ENCODE measurements around the gene BCAN.

The BCAN gene

DNA sequence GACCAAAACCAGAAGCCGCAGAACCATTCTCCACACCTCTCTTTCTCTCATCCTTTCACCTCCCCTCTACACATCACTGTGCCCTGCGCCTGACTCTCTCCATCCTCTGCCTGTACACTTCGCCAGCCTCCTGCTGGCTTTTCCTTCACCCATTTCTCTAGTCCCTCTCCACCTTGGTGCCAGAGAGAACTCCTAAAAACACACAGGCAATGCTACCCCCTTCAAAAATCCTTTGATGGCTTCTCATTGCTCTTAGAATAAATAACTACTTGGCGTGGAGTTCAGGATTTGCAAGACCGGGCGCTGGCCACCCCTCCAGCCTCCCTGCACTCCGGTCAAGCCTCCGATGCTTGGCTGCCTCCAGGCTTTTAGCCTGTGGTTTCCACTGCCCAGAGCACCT is 54.8 kb downstream of the BCAN start:
- FAIRE-seq (no peak), DNase-seq (ENCODE audit: low spot score) (no peak)

DNA sequence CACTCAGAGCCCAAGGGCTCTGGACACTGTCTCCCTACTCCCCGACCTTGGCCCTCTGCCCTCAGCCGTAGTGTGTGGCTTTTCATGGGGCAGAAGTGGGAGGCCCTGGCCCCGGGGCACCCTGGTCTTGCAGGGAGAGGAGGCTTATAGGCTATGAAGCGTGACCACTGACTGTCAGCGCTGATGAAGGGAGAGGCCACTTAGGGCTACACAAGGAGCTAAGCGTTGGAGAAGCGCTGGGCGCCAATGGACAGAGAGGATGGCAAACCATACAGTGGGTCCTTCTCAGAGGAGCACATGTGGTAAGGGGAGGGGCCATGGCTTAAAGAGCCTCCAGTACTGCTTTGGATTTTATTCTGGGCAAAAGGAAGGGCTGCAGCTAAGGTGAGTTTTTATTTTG is 55.6 kb downstream of the BCAN start:
- FAIRE-seq (no peak), DNase-seq (ENCODE audit: low spot score) (no peak)

DNA sequence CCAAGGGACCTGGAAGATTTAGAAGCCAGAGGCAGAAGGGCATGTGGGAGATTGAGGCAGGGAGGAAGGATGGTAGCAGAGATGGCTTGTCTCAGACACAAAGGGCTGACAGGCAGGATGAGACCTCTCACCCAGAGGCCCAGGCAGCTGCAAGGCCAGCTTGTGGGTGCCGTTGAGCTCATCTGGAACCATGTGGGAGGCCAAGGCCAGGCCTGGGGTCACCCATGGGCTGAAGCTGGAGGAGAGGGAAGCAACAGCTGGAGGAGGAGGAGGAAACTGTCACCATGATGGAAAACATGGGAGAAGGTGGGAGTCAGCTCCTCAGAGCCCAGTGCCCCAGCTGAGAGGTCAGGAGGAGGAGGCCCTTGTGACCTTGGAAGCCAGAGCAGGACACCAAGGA is 57.1 kb downstream of the BCAN start:
- DNase-seq (ENCODE audit: low spot score) (no peak), FAIRE-seq (no peak)

DNA sequence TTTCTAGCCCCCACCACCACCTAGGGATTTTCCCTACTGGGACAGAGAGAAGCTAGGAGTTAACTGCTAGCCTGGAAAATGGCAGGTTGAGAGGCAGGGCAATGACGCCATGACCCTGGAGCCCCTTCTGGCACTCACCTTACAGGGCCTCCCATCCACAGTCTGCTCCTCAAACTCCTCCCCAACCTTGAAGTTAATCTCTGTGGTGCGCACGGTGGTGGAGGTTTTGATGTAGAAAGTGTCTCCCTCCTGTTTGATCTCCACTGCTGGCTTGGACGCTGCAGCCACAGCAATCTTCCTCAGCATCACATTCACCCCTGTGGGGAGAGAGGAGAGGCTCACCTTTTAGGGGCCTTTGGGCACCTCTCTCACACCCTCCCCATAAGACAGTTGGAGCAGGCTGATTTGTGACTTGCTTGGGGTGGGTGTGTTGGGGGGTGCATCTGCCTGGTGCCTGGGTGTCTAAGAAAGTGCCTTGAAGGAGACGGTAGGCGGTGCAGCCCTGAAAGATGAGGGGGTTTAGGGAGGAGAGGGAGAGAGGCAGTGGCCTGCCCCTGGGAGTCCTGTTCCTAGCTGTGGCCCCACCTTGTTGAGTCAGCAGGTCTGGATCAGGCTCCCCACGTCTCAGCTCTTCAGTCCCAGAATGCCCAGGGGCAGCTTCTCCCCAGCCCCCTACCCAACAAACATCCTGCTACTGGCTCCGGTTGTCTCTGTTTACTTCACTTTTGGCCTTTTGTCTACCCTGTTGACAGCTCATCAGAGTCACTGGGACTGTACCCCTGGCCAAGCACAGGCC is 59.0 kb downstream of the BCAN start:
- DNase-seq (ENCODE audit: low spot score) (no peak), FAIRE-seq (no peak)

DNA sequence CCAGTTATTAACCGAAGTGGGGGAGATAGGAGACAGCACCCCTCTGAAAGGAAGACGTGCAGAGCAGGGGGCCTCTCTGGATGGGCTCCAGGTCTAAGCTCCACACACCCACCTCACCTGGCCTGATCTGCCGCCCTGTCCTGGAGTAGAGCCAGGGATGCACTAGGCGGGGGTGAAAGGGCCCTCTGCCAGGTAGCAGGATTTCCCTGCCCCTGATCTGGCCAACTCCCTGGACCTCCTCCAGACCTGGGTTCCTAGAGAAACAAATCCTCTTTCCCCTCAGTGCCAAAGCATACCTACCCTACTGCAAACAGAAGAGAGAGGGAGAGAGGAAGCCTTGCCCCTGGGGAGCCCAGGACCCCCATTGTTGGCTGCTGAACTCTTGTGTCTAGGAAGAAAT is 61.4 kb downstream of the BCAN start:
- no peak for DNase-seq (ENCODE audit: low spot score)

DNA sequence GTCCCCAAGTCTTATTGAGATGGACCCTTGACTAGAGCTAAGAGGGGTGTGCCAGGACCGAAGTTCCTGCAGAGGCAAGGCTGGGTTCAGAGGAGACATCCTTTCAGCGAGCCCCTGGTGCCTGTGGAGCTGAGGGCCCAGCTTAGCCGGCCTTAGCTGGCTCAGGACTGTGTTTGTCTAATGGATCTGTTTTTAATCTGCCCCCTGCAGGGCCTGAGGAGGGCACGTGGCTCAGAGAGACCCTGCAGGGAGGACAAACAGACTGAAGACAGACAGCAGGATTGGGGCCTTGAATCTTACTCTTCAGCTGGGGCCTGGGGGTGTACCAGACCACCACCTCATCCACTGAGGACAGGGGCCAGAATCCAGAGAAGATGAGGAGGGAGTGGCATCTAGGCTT is 61.8 kb downstream of the BCAN start:
- no peak for FAIRE-seq
- DNase-seq (ENCODE audit: low spot score), result no peak

More for the DNA sequence above, 61.4 kb downstream of the BCAN start:
- FAIRE-seq, result no peak

DNA sequence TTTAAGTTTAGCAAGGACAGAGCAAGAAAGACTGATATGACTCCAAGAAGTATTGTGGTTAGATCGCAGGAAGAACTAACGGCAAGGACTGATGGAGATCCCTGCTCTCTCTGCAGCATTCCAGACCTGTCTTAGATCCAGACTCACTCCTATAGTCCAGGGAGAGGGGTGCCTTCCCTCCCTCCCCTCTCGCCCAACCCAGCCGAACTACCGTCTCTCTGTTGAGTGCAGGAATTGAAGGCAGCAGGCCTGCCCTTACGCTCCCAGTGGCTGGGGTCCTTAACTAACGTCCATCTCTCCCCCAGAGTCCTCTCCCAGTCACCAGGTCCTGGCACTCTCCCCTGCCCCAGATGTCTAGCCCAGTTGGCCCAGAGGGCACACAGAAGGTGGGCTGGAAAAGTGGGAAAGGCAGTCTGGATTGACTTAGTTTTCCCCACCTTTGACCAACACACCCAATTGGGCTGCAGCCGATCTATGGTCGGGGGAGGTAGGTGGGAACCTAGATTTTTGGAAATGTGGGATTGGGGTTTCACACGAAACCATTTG is 62.3 kb downstream of the BCAN start:
- DNase-seq (ENCODE audit: low spot score) (no peak), FAIRE-seq (peak; percentile 13)

DNA sequence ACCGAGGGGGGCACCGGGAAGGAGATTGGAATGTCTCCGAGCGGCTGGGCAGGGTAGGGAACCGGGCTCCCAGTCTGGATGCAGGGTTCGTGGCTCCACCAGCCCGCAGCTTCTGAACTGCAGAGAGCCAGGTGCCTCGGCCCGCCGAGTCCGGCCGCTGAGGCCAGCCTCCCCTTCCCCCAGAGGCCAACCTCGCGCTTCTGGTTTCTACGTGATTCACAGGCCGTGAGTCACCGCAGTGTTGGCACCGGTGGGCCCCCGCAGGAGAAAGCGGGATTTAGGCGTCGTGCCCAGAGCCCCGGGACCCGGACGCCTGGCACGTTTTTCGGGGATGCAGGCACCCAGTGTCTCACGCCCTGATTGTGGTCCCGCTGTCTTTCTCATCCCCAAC is 63.0 kb downstream of the BCAN start:
- FAIRE-seq (no peak), DNase-seq (ENCODE audit: low spot score) (peak; percentile 85)

DNA sequence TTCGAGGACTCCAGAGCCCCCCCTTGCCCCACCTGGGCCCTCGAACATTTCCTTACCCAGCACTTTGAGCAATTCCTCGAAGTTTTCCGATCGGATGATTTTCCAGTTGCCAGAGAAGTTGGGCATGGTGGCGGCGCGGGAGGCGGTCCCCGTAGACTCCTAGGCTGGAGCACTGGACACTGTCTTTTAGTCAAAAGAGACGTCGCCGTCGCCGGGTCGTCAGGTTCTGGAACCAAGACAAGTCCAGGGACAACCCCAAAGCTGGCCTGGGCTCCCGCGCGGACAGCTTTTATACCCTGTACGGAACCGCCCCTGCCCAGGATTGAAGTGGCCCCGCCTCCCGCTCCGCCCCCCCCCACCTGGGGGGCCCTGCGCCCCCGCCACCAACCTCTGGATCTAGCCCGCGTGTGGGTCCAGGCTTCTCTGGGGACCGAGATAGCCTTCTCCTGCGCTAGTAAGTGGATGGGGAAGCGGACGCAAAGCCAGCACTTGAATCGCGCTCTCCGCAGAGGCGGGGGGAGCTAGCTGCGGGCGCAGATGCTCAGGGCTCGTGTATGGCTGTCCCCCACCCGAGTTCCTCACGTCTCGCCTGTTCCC is 63.5 kb downstream of the BCAN start, which contains the start of gene CRABP2:
CRABP2 (minus strand) TSS at position 263 of the 597 bp plus-strand sequence; CDS start at position 126, 137 bp downstream.
- DNase-seq (ENCODE audit: low spot score) (no peak), FAIRE-seq (no peak)

DNA sequence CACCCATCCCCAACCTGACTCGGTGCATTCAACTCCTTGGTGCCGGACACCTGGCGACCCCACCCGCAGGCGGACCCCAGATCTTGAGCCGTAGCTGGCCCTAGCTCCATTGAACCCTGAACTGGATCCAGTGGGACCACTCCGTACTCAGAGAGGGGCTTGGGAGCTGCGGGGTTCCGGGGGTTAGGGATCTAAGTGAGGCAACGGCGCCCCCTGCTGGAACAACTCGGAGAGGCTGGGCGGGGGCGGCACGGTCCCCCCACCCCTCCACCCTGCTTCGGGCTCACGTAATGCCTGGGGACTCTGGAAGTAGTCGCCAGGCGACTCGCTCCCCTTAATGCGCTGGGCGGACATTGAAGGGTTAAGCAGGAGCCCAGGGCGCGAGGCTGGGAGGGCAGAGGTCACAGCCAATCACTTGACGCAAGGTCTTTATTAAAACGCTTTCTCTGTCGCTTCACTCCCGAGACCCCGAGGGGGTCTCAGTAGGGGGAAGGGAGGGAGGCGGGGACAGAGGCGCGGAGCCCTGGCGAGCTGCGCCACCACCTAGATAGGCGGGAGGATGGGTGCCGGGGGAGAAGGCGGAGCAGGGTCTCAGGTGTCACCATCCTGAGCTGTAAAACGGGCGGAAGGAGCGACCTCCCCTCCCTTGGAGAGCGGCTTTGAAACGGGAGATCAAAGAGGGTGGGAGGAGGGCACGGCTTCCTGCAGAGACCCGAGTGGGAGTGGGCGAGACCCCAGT is 64.2 kb downstream of the BCAN start:
- no peak for FAIRE-seq
- peak; percentile 64 for DNase-seq (ENCODE audit: low spot score)

DNA sequence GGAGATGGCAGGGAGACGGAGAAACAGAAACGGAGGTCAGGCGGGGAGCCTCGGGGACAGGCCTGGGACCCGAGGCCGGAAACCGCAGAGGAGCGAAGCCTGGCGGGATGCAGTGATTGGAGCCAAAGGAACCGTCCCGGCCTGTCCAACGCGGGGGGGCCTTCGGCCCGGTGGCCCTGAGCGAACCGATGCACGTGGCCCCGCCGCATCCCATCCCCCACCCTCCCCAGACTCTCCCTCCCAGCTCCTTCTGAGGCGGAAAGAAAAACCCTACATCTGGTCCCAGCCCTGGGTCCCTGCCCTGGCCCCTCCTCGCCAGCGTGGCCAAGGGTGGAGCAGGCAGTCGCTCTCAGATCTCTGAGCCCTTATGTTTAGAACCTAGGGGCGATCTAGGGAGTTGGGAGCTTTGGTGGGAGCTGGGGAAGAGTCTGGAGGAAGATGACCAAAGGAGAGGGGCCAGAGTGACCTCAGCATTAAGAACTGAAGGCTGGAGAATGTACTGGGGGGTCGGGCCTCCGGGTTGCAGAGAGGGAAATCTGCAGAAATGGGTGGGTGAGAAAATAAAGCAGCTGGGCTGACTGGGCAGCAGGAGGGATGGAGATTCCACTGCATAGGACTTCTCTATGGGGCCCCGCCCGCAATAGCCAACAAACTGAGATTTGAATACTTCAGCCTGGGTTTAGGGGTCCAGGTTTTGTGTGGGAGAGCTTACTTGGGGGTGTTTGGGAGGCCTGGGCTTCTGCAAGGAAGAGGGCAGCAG is 64.9 kb downstream of the BCAN start:
- FAIRE-seq (no peak), DNase-seq (ENCODE audit: low spot score) (no peak)

DNA sequence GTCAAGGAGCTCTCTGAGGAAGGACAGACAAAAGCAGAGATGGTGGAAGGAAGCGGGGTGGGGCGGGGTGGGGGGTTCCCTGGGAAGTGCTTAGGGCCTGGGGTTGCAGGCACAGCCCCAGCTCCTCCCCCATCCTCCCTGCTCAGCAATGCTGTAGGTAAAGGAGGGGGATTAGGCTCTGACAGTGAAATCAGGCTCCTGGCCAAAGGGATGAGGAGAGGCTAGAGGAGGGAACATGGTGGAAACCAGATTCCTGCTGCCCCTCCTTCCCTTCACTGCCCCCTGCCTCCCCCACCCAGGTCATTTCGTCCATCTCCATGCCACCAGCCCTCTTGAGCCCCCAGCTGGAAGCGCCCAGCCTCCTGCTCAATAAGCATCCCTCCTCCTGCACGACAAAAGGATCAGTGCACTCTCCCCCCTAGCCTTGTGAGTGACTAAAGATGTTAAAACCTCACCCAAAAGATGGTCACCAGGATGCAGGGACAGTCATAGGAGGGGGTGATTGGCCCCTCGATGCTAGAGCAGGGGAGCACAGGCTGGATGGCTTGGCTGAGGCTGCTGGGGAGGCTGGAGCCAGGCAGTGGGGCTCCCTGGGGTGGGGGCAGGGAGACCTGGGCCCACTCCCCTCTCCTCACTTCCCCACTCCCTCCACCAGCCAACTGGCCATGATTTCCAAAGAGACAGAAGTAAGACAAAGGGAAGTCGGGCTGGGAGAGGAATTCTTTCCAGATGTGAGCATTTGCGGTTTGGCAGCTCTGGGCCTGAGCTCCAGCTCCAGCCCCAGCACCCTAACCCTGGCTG is 65.7 kb downstream of the BCAN start:
- DNase-seq (ENCODE audit: low spot score), result no peak
- peak; percentile 48 for FAIRE-seq

DNA sequence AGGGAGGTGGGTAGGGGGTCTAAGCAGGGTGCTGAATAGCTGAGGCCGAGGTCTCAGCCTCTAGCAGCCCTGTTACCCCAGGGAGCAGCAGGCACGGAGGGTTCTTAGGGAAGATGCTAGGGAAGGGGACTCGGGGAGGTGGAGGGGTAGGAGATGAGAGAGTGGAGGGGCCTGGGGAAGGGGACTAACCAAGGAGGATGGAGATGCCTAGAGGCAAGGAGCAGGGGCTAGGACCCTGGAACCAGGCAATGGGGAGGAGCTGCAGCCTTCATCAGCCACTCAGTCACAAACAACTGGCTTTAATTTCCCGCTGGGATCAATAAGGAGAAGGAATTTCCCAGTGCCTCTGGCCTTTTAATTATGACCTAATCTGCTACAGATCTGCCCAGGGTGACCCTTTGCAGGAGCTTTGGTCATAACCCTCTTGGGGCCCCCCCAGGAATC is 66.3 kb downstream of the BCAN start:
- FAIRE-seq (no peak), DNase-seq (ENCODE audit: low spot score) (no peak)

DNA sequence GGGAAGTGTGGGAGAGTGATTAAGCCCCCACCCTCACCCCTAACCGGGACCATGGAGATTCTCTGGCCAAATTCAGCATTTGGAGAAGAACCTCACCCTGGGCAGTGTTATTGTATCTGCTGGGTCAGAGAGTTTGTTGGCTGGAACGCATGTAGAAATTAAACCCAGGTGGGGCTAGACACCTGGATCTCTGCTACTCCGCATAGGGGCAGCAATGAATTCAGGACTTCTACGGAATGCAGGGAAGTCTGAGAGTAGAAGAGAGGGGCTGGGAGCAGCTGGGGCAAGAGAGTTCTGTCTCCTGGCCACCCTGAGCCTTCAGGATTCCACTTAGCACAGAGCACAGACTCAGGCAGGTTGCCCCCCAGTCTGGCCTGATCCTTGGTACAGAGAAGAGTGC is 67.1 kb downstream of the BCAN start:
- no peak for FAIRE-seq

More for the DNA sequence above, 67.1 kb downstream of the BCAN start:
- no peak for DNase-seq (ENCODE audit: low spot score)

Measured in urothelium cell line (cell line).